Neural progenitor cell (in vitro differentiated cells): ENCODE results near the gene KASH5. TPM values are rescaled to one million over a fixed set of nuclear protein-coding genes. Genes with fewer than 3 reads are reported as not detected.

Source experiments
- DNase-seq: peaks from one replicate; pipeline ENCODE4 v3.0.0-alpha.2; 2016; ENCODE audit warnings: low spot score
- H2AFZ ChIP-seq: fragments of 200-600 bp; sonication (generic); replicated peaks from 2 replicates; pipeline ENCODE4 v1.6.1; 2016; ENCODE audit warnings: antibody characterized with exemption
- H3F3A ChIP-seq: fragments of 200-600 bp; sonication (generic); 2 replicates; pipeline ENCODE4 v1.6.1; 2016; ENCODE audit warnings: antibody characterized with exemption, low read depth
- H3K27ac ChIP-seq: fragments of 200-600 bp; sonication (generic); 2 replicates; pipeline ENCODE4 v1.5.1; 2016; ENCODE audit warnings: mild to moderate bottlenecking
- H3K27me3 ChIP-seq: fragments of 200-600 bp; sonication (generic); 2 replicates; pipeline ENCODE4 v1.6.1; 2016; ENCODE audit warnings: mild to moderate bottlenecking, moderate library complexity
- H3K36me3 ChIP-seq: fragments of 200-600 bp; sonication (generic); 2 replicates; pipeline ENCODE4 v1.5.1; 2016
- H3K4me1 ChIP-seq: fragments of 200-600 bp; sonication (generic); 2 replicates; pipeline ENCODE4 v1.6.1; 2016; ENCODE audit warnings: mixed run types
- H3K4me2 ChIP-seq: fragments of 200-600 bp; sonication (generic); 2 replicates; pipeline ENCODE4 v1.6.1; 2016
- H3K4me3 ChIP-seq: fragments of 200-600 bp; sonication (generic); 2 replicates; pipeline ENCODE4 v1.5.1; 2016
- H3K79me2 ChIP-seq: fragments of 200-600 bp; sonication (generic); 2 replicates; pipeline ENCODE4 v1.6.1; 2016; ENCODE audit warnings: low read depth
- H3K9ac ChIP-seq: fragments of 200-600 bp; sonication (generic); 2 replicates; pipeline ENCODE4 v1.6.1; 2016
- H3K9me3 ChIP-seq: fragments of 200-600 bp; sonication (generic); 2 replicates; pipeline ENCODE4 v1.5.1; 2016; ENCODE audit warnings: low read depth
- H4K20me1 ChIP-seq: fragments of 200-600 bp; sonication (generic); 2 replicates; pipeline ENCODE4 v1.6.1; 2016; ENCODE audit warnings: low read depth
- H3K27ac Mint-ChIP-seq: 3 replicates; pipeline ENCODE4 v1.8.0; 2021; ENCODE audit warnings: mixed read lengths
- H3K27me3 Mint-ChIP-seq: 2 replicates; pipeline ENCODE4 v1.8.0; 2022; ENCODE audit warnings: low read depth, mild to moderate bottlenecking, inconsistent platforms, moderate library complexity, mixed read lengths; ENCODE audit not compliant: insufficient read depth
- H3K36me3 Mint-ChIP-seq: 3 replicates; pipeline ENCODE4 v1.8.0; 2021; ENCODE audit warnings: mixed read lengths
- H3K4me1 Mint-ChIP-seq: 3 replicates; pipeline ENCODE4 v1.8.0; 2021; ENCODE audit warnings: mixed read lengths
- H3K4me3 Mint-ChIP-seq: 3 replicates; pipeline ENCODE4 v1.8.0; 2021; ENCODE audit warnings: mild to moderate bottlenecking, moderate library complexity, mixed read lengths
- H3K9me3 Mint-ChIP-seq: 3 replicates; pipeline ENCODE4 v1.8.0; 2020; ENCODE audit warnings: mixed read lengths
- CTCF ChIP-seq: fragments of 200-600 bp; sonication (generic); IDR thresholded peaks from 2 replicates; pipeline ENCODE4 v1.5.1; 2017; ENCODE audit warnings: antibody characterized with exemption, mild to moderate bottlenecking
- EZH2 ChIP-seq: fragments of 200-600 bp; sonication (generic); IDR thresholded peaks from 2 replicates; pipeline ENCODE4 v1.6.1; 2017; ENCODE audit warnings: antibody characterized with exemption, mild to moderate bottlenecking, moderate library complexity
- EZH2phosphoT487 ChIP-seq: fragments of 200-600 bp; sonication (generic); IDR thresholded peaks from 2 replicates; pipeline ENCODE4 v1.6.1; 2017; ENCODE audit warnings: antibody characterized with exemption
- total RNA-seq: library from RNA; depleted of rRNA; stranded (reverse); fragments of >200 nt; gene quantifications from 2 replicates; pipeline ENCODE4 v1.2.3, GENCODE V29; 2015; ENCODE audit warnings: low replicate concordance

KASH5 gene
- total RNA-seq, 1 donor from 2014 or later, result not detected

- H3K36me3 Mint-ChIP-seq, result peaks cover 63% of the 10 kb centered on the region
These were observed 40.2 kb upstream of the KASH5 start for GRCh38 chr19:49347835-49348234.

GRCh38 chr19:49348305-49349189, 39.5 kb upstream of the KASH5 start:
- peaks cover 58% of the 10 kb centered on the region for H3F3A ChIP-seq
- H3K27ac ChIP-seq, result no peak overlapping the region
- H3K27me3 Mint-ChIP-seq, result peaks cover 4% of the 10 kb centered on the region
- no peaks in the 10 kb centered on the region for H3K9me3 ChIP-seq
- TF ChIP-seq CTCF (no peak), EZH2phosphoT487 (no peak), EZH2 (no peak)
- H3K36me3 Mint-ChIP-seq, result peaks cover 64% of the 10 kb centered on the region
- no peaks in the 10 kb centered on the region for H3K9me3 Mint-ChIP-seq
- no peaks in the 10 kb centered on the region for H3K4me1 ChIP-seq
- no peak overlapping the region for H3K4me3 ChIP-seq
- H3K36me3 ChIP-seq, result peaks cover 15% of the 10 kb centered on the region
- H3K27ac Mint-ChIP-seq, result peak overlapping the region; percentile 19
- H3K4me3 Mint-ChIP-seq, result no peak overlapping the region
- H4K20me1 ChIP-seq, result peaks cover 42% of the 10 kb centered on the region
- H3K27me3 ChIP-seq, result no peaks in the 10 kb centered on the region
- DNase-seq, result no peak
- no peak overlapping the region for H3K4me2 ChIP-seq
- H2AFZ ChIP-seq, result no peak overlapping the region
- no peak overlapping the region for H3K9ac ChIP-seq
- H3K79me2 ChIP-seq, result peaks cover 41% of the 10 kb centered on the region
- peaks cover 33% of the 10 kb centered on the region for H3K4me1 Mint-ChIP-seq

More at GRCh38 chr19:49347835-49348234, 40.2 kb upstream of the KASH5 start:
- no peak overlapping the region for H3K4me3 ChIP-seq
- Mint-ChIP-seq H3K4me1 (peaks cover 31% of the 10 kb centered on the region), H3K27me3 (peaks cover 4% of the 10 kb centered on the region), H3K27ac (peak overlapping the region; percentile 50), H3K9me3 (no peaks in the 10 kb centered on the region), H3K4me3 (peak overlapping the region; percentile 47)
- H2AFZ ChIP-seq, result no peak overlapping the region
- no peak overlapping the region for H3K9ac ChIP-seq
- peaks cover 41% of the 10 kb centered on the region for H3K79me2 ChIP-seq
- no peak overlapping the region for H3K4me2 ChIP-seq
- no peak overlapping the region for H3K27ac ChIP-seq
- peak; percentile 72 for DNase-seq
- no peaks in the 10 kb centered on the region for H3K27me3 ChIP-seq
- H3K9me3 ChIP-seq, result no peaks in the 10 kb centered on the region
- no peaks in the 10 kb centered on the region for H3K4me1 ChIP-seq
- peaks cover 48% of the 10 kb centered on the region for H4K20me1 ChIP-seq
- peaks cover 62% of the 10 kb centered on the region for H3F3A ChIP-seq
- peak; percentile 31 for TF ChIP-seq CTCF
- no peak for TF ChIP-seq EZH2
- peaks cover 13% of the 10 kb centered on the region for H3K36me3 ChIP-seq

- Histone ChIP-seq H3K27ac (no peak overlapping the region), H3F3A (peaks cover 47% of the 10 kb centered on the region), H3K27me3 (no peaks in the 10 kb centered on the region), H2AFZ (no peak overlapping the region), H3K36me3 (peaks cover 18% of the 10 kb centered on the region), H3K79me2 (peaks cover 48% of the 10 kb centered on the region), H4K20me1 (peaks cover 38% of the 10 kb centered on the region), H3K4me2 (no peak overlapping the region), H3K9ac (no peak overlapping the region), H3K9me3 (no peaks in the 10 kb centered on the region), H3K4me1 (no peaks in the 10 kb centered on the region), H3K4me3 (no peak overlapping the region)
- Mint-ChIP-seq H3K36me3 (peaks cover 60% of the 10 kb centered on the region), H3K27me3 (peaks cover 7% of the 10 kb centered on the region), H3K4me1 (peaks cover 26% of the 10 kb centered on the region), H3K9me3 (no peaks in the 10 kb centered on the region), H3K27ac (no peak overlapping the region), H3K4me3 (peak overlapping the region; percentile 38)
- no peak for DNase-seq
- no peak for TF ChIP-seq CTCF
- TF ChIP-seq EZH2, result no peak
- no peak for TF ChIP-seq EZH2phosphoT487
These were observed 38.5 kb upstream of the KASH5 start for GRCh38 chr19:49349567-49349966.
